Omental fat pad (tissue), 4 donors: ENCODE measurements around the gene HACD2. TPM values are rescaled to one million over a fixed set of nuclear protein-coding genes. Genes with fewer than 3 reads are reported as not detected.
"Not testable (repeated sequence)": the region's sequence is repeated elsewhere in the genome, so short reads cannot be mapped to it uniquely, and the experiment has no call there.

Experiments
- ATAC-seq: fragments of 150-250 bp; one replicate; pipeline ENCODE4 v1.9.1; 2016; ENCODE audit warnings: mild to moderate bottlenecking, moderate library complexity; ENCODE audit not compliant: low FRiP score
- DNase-seq: peaks from one replicate; pipeline ENCODE4 v3.0.0-alpha.2; 2019; ENCODE audit warnings: low spot score
- total RNA-seq, 4 donors: library from RNA; depleted of rRNA; stranded (reverse); fragments of >200 nt; gene quantifications; one replicate each; pipeline ENCODE4 v1.1.0, GENCODE V29; 2016
- TF ChIP-seq, protein P1 (sequence below), 3 donors: fragments of 450-650 bp; IDR thresholded peaks; one replicate each; pipeline ENCODE4 v1.5.1; 2016 to 2017; ENCODE audit warnings: antibody characterized with exemption in 3 of 3, mild to moderate bottlenecking in 3 of 3, moderate library complexity in 2 of 3

HACD2 gene
- total RNA-seq, 4 donors from 2014 or later = 31.7 to 44.9 (median 34.0) TPM

DNA sequence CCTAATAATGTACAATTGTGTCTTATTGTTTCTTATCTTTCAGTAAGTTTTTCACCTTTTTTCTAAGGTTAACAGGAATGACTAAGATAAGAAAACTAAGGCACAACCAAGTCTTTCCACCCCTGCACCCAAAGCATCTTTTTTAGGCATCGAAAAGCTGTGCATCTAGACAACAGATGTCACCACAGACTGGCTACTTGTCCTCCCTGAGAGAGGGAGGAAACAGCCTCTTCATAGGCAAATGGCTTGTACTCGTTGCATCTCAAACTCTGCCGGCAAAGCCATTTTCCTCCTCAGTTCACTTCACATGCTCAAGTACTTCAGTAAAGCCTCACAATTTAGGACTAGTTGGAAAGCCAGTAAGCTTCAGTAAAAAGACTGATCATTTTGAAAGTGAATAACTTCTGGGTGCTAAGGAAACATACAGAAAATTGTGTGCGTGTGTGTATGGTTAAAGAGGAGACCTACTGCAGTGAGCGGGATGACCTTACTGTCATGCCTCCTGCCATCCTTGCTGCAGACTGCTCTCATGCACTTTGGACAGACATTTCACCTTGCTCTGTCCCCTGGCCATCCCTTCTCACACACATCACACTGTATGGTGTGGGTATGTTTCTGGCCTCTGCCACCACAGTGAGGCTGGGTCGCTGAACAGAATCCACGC lies 36.5 kb upstream of the HACD2 start:
- TF ChIP-seq, protein P1, sequence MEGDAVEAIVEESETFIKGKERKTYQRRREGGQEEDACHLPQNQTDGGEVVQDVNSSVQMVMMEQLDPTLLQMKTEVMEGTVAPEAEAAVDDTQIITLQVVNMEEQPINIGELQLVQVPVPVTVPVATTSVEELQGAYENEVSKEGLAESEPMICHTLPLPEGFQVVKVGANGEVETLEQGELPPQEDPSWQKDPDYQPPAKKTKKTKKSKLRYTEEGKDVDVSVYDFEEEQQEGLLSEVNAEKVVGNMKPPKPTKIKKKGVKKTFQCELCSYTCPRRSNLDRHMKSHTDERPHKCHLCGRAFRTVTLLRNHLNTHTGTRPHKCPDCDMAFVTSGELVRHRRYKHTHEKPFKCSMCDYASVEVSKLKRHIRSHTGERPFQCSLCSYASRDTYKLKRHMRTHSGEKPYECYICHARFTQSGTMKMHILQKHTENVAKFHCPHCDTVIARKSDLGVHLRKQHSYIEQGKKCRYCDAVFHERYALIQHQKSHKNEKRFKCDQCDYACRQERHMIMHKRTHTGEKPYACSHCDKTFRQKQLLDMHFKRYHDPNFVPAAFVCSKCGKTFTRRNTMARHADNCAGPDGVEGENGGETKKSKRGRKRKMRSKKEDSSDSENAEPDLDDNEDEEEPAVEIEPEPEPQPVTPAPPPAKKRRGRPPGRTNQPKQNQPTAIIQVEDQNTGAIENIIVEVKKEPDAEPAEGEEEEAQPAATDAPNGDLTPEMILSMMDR (IDR thresholded peaks at IDR 0.05) = no peak
- DNase-seq = no peak
- no peak for ATAC-seq

DNA sequence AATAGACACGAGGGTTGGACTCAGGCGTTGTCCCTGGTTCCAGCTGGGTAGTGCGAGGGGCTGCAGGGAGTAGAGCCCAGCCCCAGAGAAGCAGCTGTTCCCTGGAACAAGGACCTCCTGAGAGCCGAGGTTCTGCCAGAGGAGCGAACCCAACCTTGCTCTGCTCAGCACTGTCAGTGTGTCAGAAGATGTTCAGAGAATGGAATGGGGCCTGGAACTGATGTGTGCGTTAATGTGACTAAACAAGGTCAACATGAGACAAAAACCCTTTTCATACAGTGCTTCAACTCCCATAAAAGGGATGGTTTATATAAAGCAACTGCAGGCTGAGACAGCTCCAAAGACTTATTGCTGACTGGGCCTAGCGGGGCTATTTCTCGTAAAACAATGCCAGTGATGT lies 35.5 kb upstream of the HACD2 start:
- TF ChIP-seq, protein P1 (IDR thresholded peaks at IDR 0.05) = no peak
- no peak for ATAC-seq
- DNase-seq = no peak

DNA sequence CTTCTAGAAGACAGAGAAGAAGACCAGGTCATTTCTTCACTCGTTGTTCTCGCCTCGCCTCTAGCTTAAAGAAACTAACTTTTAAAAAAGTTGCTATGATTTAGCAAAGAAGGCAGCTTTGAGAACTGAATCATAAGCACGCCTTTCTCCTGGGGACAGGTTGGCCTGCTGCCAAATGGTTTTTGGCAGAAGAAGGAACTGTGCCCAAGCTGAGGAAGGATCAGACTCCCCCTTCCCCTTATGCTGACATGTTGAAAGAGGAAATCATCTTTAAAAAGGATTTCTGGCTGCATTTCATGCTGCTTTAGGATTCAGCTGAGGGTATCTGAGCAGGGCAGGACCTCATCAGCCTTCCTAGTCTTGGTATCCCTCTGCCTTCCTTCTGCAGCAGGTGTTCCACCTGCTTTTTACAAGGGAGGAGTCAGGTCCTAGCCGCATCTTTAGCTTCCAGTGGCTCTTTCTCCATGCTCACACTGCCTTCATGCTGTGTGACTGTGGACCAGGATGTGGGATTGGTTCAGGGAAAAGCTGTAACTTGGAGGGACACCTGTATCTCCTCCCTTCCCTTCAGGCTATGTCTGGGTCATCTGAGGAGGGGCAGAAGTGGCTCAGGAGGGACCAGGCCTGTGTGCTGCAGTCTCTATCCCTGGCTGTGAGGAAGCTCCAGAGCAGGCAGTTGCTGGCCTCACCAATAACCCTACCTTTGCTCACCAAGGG lies 34.1 kb upstream of the HACD2 start:
- TF ChIP-seq, protein P1 (IDR thresholded peaks at IDR 0.05) = no peak
- ATAC-seq = peak; percentile 47

DNA sequence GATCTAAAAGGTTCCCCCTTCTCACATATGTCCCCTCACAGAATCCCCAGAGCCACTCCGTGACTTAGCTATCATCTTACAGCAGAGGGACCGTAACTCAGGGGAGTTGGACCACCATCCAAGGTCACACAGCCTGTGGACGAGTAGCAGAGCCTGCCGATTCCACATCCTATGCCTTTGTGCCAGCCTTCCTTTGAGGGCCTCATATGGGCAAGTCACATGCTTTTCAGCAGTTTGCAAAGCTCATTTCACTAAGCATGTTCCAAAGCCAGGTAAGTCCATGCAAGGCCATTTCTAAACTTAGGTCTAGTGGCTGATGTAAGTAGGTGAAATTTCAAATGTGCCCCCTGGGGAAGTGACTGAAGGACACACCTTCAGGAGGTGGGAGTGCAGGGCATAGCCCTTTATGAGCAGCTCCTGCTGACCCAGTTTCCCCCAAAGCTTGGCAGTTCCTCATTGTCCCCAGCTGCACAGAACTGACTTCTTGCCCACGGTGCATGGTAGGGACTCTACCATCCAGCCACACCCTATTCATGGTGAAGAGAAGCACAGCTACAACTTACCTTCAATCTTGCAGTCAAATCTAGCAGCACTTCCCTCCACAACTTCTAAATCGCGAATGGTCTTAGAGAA lies 33.3 kb upstream of the HACD2 start:
- no peak for DNase-seq
- TF ChIP-seq, protein P1 (IDR thresholded peaks at IDR 0.05) = no peak
- no peak for ATAC-seq

More for the DNA sequence above, 34.1 kb upstream of the HACD2 start:
- peak; percentile 74 for DNase-seq

GRCh38 chr3:123616593-123616992 lies 31.7 kb upstream of the HACD2 start:
- ATAC-seq (no peak), DNase-seq (no peak)

GRCh38 chr3:123613543-123613942 lies 28.7 kb upstream of the HACD2 start:
- ATAC-seq (no peak), DNase-seq (no peak)
- TF ChIP-seq, protein P1 (IDR thresholded peaks at IDR 0.05) = no peak

More at GRCh38 chr3:123616593-123616992, 31.7 kb upstream of the HACD2 start:
- TF ChIP-seq, protein P1 (IDR thresholded peaks at IDR 0.05) = no peak

- not testable (repeated sequence) for DNase-seq, ATAC-seq
Observed at GRCh38 chr3:123611674-123612073, 26.8 kb upstream of the HACD2 start.
